ENCODE measurements around the gene ZNF710. TPM values are rescaled to one million over a fixed set of nuclear protein-coding genes. Genes with fewer than 3 reads are reported as not detected.

Gene ZNF710
- total RNA-seq, 1 donor from 2014 or later = 34.7 TPM

DNA sequence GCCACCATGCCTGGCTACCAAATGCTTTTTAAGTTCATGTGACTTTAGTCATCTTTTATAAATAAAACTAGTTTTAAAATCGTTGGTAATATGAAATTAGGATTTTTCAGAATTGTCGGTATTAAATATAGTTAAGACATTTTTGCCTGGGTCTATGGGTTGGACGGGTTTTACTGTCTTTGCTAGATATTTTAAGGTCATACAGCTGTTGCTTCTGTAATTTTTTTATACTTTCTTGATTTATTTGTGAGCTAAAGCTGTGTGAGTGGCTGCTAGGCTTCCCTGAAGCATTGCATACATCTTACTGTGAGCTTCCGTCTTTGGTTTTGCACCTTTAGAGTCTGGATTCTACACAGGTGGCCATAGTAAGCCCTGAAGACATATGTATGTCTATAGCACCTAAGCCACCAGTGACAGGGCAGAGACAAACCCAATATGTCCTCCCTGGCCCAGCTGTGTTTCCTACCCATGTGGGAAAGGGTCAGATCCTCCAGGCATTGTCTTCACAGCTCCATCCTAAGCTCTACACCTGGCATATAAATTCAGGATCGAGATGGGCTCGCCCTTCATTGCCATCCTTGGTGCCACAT lies 16.6 kb upstream of the ZNF710 start:
- no peaks in the 10 kb centered on the region for H3K9me3 Mint-ChIP-seq
- TF ChIP-seq CTCF (conservative IDR thresholded peaks at IDR 0.05) = no peak
- H3K4me3 Mint-ChIP-seq = no peak overlapping the region
- DNase-seq (ENCODE audit: extremely low spot score, unreplicated experiment) = no peak
- no peaks in the 10 kb centered on the region for H3K4me1 Mint-ChIP-seq (ENCODE audit: unreplicated experiment)
- H3K27ac Mint-ChIP-seq = no peak overlapping the region
- H3K36me3 Mint-ChIP-seq = no peaks in the 10 kb centered on the region
- H3K27me3 Mint-ChIP-seq = peaks cover 19% of the 10 kb centered on the region

DNA sequence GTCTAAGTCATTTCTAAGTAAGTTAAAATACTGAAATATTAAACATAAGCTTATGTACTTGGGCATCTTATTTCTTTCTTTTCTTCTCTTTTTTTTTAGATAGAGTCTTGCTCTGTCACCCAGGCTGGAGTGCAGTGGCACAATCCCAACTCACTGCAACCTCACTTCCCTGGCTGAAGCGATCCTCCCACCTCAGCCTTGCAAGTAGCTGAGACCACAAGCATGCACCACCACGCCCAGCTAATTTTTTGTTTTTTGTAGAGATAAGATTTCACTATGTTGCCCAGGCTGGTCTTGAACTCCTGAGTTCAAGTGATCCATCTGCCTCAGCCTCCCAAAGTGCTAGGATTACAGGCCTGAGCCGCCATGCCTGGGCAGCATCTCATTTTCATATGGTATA lies 16.0 kb upstream of the ZNF710 start:
- H3K36me3 Mint-ChIP-seq = no peaks in the 10 kb centered on the region
- H3K27me3 Mint-ChIP-seq = peaks cover 19% of the 10 kb centered on the region
- no peaks in the 10 kb centered on the region for H3K4me1 Mint-ChIP-seq (ENCODE audit: unreplicated experiment)
- no peaks in the 10 kb centered on the region for H3K9me3 Mint-ChIP-seq
- no peak overlapping the region for H3K27ac Mint-ChIP-seq
- TF ChIP-seq CTCF (conservative IDR thresholded peaks at IDR 0.05) = no peak
- H3K4me3 Mint-ChIP-seq = no peak overlapping the region
- no peak for DNase-seq (ENCODE audit: extremely low spot score, unreplicated experiment)

DNA sequence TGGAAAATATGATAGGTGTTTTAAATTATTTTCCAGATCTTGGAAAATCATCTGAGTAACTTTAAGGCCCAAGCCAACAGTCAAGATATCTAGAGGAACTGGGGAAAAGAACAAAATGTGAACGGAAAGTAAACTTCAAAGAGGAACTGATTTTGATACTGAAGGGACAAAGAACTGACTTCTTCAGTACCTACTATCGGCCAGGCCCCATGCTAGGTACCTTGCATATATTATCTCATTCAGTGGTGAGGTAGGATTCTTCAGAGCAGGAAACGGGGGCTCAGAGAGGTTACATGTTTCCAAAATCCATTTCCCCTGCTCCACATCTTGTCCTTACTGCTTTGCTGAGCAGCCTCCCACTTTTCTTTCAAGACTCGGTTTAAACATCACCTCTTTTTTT lies 9.8 kb upstream of the ZNF710 start:
- H3K4me3 Mint-ChIP-seq = no peak overlapping the region
- H3K4me1 Mint-ChIP-seq (ENCODE audit: unreplicated experiment) = no peaks in the 10 kb centered on the region
- H3K9me3 Mint-ChIP-seq = no peaks in the 10 kb centered on the region
- no peak overlapping the region for H3K27ac Mint-ChIP-seq
- no peaks in the 10 kb centered on the region for H3K36me3 Mint-ChIP-seq
- DNase-seq (ENCODE audit: extremely low spot score, unreplicated experiment) = no peak
- no peaks in the 10 kb centered on the region for H3K27me3 Mint-ChIP-seq
- TF ChIP-seq CTCF (conservative IDR thresholded peaks at IDR 0.05) = no peak

- no peaks in the 10 kb centered on the region for H3K27me3 Mint-ChIP-seq
- peaks cover 3% of the 10 kb centered on the region for H3K4me1 Mint-ChIP-seq (ENCODE audit: unreplicated experiment)
Measured at GRCh38 chr15:89993349-89993748, 7.8 kb upstream of the ZNF710 start.

DNA sequence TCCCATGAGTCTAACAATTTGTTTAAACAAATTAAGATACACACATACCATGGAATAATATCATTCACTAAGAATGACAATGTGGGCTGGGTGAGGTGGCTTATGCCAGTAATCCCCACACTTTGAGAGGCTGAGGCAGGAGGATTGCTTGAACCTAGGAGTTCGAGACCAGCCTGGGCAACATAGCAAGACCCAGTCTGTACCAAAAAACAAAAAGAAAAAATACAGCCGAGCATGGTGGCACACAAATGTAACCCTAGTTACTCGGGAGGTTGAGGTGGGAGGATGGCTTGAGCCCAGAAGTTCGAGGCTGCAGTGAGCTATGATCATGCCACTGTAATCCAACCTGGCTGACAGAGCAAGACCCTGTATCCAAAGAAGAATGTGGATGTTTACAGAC lies 4.0 kb upstream of the ZNF710 start:
- Mint-ChIP-seq H3K27me3 (no peaks in the 10 kb centered on the region), H3K9me3 (no peaks in the 10 kb centered on the region), H3K27ac (no peak overlapping the region), H3K4me3 (no peak overlapping the region), H3K4me1 (ENCODE audit: unreplicated experiment) (peaks cover 12% of the 10 kb centered on the region), H3K36me3 (no peaks in the 10 kb centered on the region)
- DNase-seq (ENCODE audit: extremely low spot score, unreplicated experiment) = no peak
- TF ChIP-seq CTCF (conservative IDR thresholded peaks at IDR 0.05) = no peak

More at GRCh38 chr15:89993349-89993748, 7.8 kb upstream of the ZNF710 start:
- Mint-ChIP-seq H3K4me3 (no peak overlapping the region), H3K9me3 (no peaks in the 10 kb centered on the region), H3K27ac (no peak overlapping the region), H3K36me3 (no peaks in the 10 kb centered on the region)
- DNase-seq (ENCODE audit: extremely low spot score, unreplicated experiment) = no peak
- TF ChIP-seq CTCF (conservative IDR thresholded peaks at IDR 0.05) = no peak
